Upper lobe of left lung (tissue), 6 donors: Measurements from ENCODE around the gene FAM81A. TPM values are rescaled to one million over a fixed set of nuclear protein-coding genes. Genes with fewer than 3 reads are reported as not detected.
"Not testable (repeated sequence)": the region's sequence is repeated elsewhere in the genome, so short reads cannot be mapped to it uniquely, and the experiment has no call there.

Experiments
- ATAC-seq, 2 donors: fragments of 200-7000 bp; cut with Tn5 transposase; one replicate each; pipeline ENCODE4 v1.9.1; 2022; ENCODE audit warnings: mild to moderate bottlenecking in 2 of 2, moderate library complexity in 2 of 2; ENCODE audit not compliant: low FRiP score in 2 of 2
- DNase-seq, 2 donors: peaks; one replicate each; pipeline ENCODE4 v3.0.0-alpha.2; 2019 to 2020
- H3K27ac ChIP-seq, 4 donors: fragments of 200-600 bp; sonication (generic); one replicate each; pipeline ENCODE4 v1.5.1; 2016 to 2019
- H3K27me3 ChIP-seq, 4 donors: fragments of 200-600 bp; sonication (generic); one replicate each; pipeline ENCODE4 v1.5.1; 2017 to 2019
- H3K36me3 ChIP-seq, 4 donors: fragments of 200-600 bp; sonication (generic); one replicate each; pipeline ENCODE4 v1.5.1; 2016 to 2019
- H3K4me1 ChIP-seq, 4 donors: fragments of 200-600 bp; sonication (generic); one replicate each; pipeline ENCODE4 v1.5.1; 2018 to 2019
- H3K4me3 ChIP-seq, 4 donors: fragments of 200-600 bp; sonication (generic); one replicate each; pipeline ENCODE4 v1.5.1; 2017 to 2019; ENCODE audit warnings: mild to moderate bottlenecking in 2 of 4, moderate library complexity in 1 of 4
- H3K9me3 ChIP-seq, 4 donors: fragments of 200-600 bp; sonication (generic); one replicate each; pipeline ENCODE4 v1.5.1; 2018 to 2019
- EP300 ChIP-seq, 4 donors: sonication (generic); formaldehyde crosslinking; IDR thresholded peaks; one replicate each; pipeline ENCODE4 v1.5.1; 2017; ENCODE audit warnings: antibody characterized with exemption in 4 of 4, control low read depth in 2 of 4
- POLR2A ChIP-seq, 4 donors: fragments of 450-650 bp; IDR thresholded peaks; one replicate each; pipeline ENCODE4 v1.5.1; 2016 to 2017; ENCODE audit warnings: antibody characterized with exemption in 4 of 4, mild to moderate bottlenecking in 2 of 4
- POLR2AphosphoS5 ChIP-seq, 2 donors: sonication (generic); formaldehyde crosslinking; IDR thresholded peaks; one replicate each; pipeline ENCODE4 v1.5.1; 2017; ENCODE audit warnings: antibody characterized with exemption in 2 of 2
- WGBS, 2 donors: methylation state at CpG; one replicate each; pipeline ENCODE4 v1.1.5; 2017 to 2018; 5-methylcytosine and 5-hydroxymethylcytosine counted together
- total RNA-seq, 6 donors: library from RNA; depleted of rRNA in 4 of 6; stranded (reverse); fragments of >200 nt in 4 of 6; gene quantifications; one replicate each; pipeline versions ENCODE4 v1.1.0 to v1.2.1, GENCODE V29; 2016 to 2021
- TF ChIP-seq, protein P1 (sequence below), 6 experiments: fragments of 450-650 bp in 4 of 6; fragments of 200-600 bp in 2 of 6; sonication (generic) in 2 of 6; IDR thresholded peaks; one replicate each; pipeline ENCODE4 v1.5.1; 2016 to 2019; ENCODE audit warnings: antibody characterized with exemption in 6 of 6
- donor health status: DM: no; HTN: no; CAD: no; lungs with moderate emphysema.
- donor health status: DM: no; HTN: yes; CAD: no; lungs with severe emphysema.

FAM81A gene
- total RNA-seq, 6 donors from 2014 or later: 0.11 to 10.8 (median 0.80) TPM; not detected in 1

DNA sequence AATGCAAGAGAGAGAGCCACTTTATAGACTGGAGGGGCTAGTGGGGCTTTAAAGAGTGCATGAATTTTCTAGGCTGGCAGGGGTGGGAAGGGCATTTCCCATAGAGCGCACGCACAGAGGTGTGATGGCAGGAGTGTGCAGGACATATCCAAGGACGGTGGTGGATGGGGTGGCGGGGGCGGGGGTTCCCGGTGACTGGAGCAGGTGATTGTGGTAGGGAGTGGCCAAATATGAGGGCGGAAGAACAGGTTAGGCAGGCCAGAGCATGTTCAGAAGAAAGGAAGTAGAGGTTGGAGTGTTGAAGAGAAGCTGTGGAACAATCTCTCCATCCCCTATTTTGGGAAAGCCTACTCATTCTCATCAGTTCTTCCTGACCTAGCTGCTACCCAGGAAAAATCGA, 18.1 kb downstream of the FAM81A start:
- Histone ChIP-seq H3K27me3 (no peaks in the 10 kb centered on the region), H3K9me3 (no peaks in the 10 kb centered on the region), H3K4me1 (peaks cover 0 to 8% (median 0%) of the 10 kb centered on the region in 4 donors), H3K4me3 (no peak overlapping the region), H3K36me3 (no peaks in the 10 kb centered on the region), H3K27ac (no peak overlapping the region)
- ATAC-seq (peak; percentile 38 to 67), DNase-seq (peak; percentile 50 to 73)
- TF ChIP-seq EP300 (IDR thresholded peaks at IDR 0.05) (no peak), POLR2A (IDR thresholded peaks at IDR 0.05) (no peak)
- TF ChIP-seq, protein P1, sequence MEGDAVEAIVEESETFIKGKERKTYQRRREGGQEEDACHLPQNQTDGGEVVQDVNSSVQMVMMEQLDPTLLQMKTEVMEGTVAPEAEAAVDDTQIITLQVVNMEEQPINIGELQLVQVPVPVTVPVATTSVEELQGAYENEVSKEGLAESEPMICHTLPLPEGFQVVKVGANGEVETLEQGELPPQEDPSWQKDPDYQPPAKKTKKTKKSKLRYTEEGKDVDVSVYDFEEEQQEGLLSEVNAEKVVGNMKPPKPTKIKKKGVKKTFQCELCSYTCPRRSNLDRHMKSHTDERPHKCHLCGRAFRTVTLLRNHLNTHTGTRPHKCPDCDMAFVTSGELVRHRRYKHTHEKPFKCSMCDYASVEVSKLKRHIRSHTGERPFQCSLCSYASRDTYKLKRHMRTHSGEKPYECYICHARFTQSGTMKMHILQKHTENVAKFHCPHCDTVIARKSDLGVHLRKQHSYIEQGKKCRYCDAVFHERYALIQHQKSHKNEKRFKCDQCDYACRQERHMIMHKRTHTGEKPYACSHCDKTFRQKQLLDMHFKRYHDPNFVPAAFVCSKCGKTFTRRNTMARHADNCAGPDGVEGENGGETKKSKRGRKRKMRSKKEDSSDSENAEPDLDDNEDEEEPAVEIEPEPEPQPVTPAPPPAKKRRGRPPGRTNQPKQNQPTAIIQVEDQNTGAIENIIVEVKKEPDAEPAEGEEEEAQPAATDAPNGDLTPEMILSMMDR (IDR thresholded peaks at IDR 0.05): no peak
- WGBS, 2 donors: 62 to 69% methylated on average over 8 of the region's 8 CpGs

DNA sequence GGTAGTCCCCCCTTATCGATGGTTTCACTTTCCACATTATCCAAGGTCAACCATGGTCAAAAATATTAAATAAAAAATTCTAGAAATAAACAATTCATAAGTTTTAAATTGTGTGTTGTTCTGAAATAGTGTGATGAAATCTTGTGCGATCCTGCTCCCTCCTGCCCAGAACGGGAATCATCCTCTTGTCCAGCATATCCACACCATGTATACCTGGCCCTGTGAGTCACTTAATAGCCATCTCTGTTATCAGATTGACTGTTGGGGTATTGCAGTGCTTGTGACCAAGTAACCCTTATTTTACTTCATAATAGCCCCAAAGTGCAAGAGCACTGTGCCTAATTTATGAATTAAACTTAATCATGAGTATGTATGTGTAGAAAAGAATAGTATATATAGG, 19.1 kb downstream of the FAM81A start:
- no peak overlapping the region for H3K4me3 ChIP-seq
- no peaks in the 10 kb centered on the region for H3K9me3 ChIP-seq
- DNase-seq (no peak), ATAC-seq (no peak)
- no peaks in the 10 kb centered on the region for H3K27me3 ChIP-seq
- H3K4me1 ChIP-seq: peaks cover 0 to 8% (median 0%) of the 10 kb centered on the region in 4 donors
- TF ChIP-seq EP300 (IDR thresholded peaks at IDR 0.05): no peak
- no peak for TF ChIP-seq POLR2AphosphoS5 (IDR thresholded peaks at IDR 0.05)
- no peak for TF ChIP-seq POLR2A (IDR thresholded peaks at IDR 0.05)
- TF ChIP-seq, protein P1 (IDR thresholded peaks at IDR 0.05): no peak
- WGBS, 2 donors: 84 to 85% methylated on average over 3 of the region's 3 CpGs
- no peaks in the 10 kb centered on the region for H3K36me3 ChIP-seq
- no peak overlapping the region for H3K27ac ChIP-seq

DNA sequence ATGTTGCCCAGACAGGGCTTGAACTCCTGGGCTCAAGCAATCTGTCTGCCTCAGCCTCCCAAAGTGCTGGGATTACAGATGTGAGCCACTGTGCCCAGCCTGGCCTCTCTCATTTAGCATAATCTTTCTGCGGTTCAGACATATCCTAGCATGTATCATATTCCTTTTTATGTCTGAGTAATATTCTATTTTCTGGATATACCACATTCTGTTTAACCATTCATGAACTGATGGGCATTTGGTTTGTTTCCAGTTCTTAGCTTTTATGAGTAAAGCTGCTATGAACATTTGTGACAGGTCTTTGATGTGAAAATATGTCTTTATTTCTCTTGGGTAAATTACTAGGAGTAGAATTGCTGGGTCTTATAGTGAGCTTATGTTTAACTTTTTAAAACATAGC, 23.5 kb downstream of the FAM81A start:
- no peak overlapping the region for H3K27ac ChIP-seq
- H3K36me3 ChIP-seq: no peaks in the 10 kb centered on the region
- peaks cover 0 to 1% (median 0%) of the 10 kb centered on the region in 4 donors for H3K4me1 ChIP-seq
- DNase-seq: no peak
- no peaks in the 10 kb centered on the region for H3K9me3 ChIP-seq
- WGBS, 2 donors: 95 to 100% methylated on average over 1 of the region's 1 CpG
- no peaks in the 10 kb centered on the region for H3K27me3 ChIP-seq
- no peak for ATAC-seq
- no peak overlapping the region for H3K4me3 ChIP-seq
- TF ChIP-seq, protein P1 (IDR thresholded peaks at IDR 0.05): no peak
- TF ChIP-seq POLR2A (IDR thresholded peaks at IDR 0.05): no peak
- TF ChIP-seq EP300 (IDR thresholded peaks at IDR 0.05): no peak
- no peak for TF ChIP-seq POLR2AphosphoS5 (IDR thresholded peaks at IDR 0.05)

DNA sequence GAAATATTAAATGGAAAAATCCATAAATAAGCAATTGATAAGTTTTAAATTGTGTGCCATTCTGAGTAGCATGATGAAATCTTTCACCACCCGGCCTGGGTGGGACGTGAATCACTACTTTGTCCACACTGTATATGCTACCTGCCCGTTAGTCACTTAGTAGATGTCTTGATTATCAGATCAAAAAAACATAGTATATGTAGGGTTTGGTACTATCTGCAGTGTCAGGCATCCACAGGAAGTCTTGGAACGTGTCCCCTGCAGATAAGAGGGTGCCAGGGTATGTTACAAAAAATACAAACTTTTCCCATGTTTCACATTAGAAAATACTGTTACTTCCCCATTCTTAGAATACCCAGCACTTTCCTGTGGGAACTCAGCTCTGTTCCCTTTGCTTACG, 35.2 kb downstream of the FAM81A start:
- ATAC-seq: no peak
- Histone ChIP-seq H3K4me1 (no peaks in the 10 kb centered on the region), H3K36me3 (no peaks in the 10 kb centered on the region), H3K27ac (no peak overlapping the region), H3K4me3 (no peak overlapping the region), H3K27me3 (no peaks in the 10 kb centered on the region), H3K9me3 (no peaks in the 10 kb centered on the region)
- no peak for DNase-seq
- TF ChIP-seq, protein P1 (IDR thresholded peaks at IDR 0.05): no peak
- TF ChIP-seq EP300 (IDR thresholded peaks at IDR 0.05) (no peak), POLR2A (IDR thresholded peaks at IDR 0.05) (no peak), POLR2AphosphoS5 (IDR thresholded peaks at IDR 0.05) (no peak)
- 29 to 49% methylated on average over 5 of the region's 5 CpGs for WGBS, 2 donors

DNA sequence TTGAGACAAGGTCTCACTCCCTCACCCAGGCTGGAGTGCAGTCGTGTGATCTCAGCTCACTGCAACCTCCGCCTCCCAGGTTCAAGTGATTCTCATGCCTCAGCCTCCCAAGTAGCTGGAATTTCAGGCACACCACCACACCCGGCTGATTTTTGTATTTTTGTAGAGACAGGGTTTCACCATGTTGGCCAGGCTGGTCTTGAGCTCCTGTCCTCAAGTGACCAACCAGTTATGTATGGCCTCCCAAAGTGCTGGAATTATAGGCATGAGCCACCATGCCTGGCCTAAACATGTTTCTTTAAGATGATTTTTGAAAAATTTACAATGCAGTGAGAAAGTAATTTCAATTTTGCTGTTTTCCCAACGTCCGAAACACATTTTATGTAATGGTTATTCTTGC, 37.2 kb downstream of the FAM81A start:
- not testable (repeated sequence) for ATAC-seq, H3K27me3 ChIP-seq, H3K4me1 ChIP-seq, H3K4me3 ChIP-seq, H3K27ac ChIP-seq, H3K9me3 ChIP-seq, H3K36me3 ChIP-seq, DNase-seq
- 91 to 94% methylated on average over 5 of the region's 5 CpGs for WGBS, 2 donors
